ENCODE data around the gene EYS. TPM values are rescaled to one million over a fixed set of nuclear protein-coding genes. Genes with fewer than 3 reads are reported as not detected.

The EYS gene
- total RNA-seq, 1 donor from 2014 or later, result 0.08 TPM

GRCh38 chr6:63997734-63998133, 1709.3 kb downstream of the EYS start:
- TF ChIP-seq, protein P1, sequence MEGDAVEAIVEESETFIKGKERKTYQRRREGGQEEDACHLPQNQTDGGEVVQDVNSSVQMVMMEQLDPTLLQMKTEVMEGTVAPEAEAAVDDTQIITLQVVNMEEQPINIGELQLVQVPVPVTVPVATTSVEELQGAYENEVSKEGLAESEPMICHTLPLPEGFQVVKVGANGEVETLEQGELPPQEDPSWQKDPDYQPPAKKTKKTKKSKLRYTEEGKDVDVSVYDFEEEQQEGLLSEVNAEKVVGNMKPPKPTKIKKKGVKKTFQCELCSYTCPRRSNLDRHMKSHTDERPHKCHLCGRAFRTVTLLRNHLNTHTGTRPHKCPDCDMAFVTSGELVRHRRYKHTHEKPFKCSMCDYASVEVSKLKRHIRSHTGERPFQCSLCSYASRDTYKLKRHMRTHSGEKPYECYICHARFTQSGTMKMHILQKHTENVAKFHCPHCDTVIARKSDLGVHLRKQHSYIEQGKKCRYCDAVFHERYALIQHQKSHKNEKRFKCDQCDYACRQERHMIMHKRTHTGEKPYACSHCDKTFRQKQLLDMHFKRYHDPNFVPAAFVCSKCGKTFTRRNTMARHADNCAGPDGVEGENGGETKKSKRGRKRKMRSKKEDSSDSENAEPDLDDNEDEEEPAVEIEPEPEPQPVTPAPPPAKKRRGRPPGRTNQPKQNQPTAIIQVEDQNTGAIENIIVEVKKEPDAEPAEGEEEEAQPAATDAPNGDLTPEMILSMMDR (IDR thresholded peaks at IDR 0.05; ENCODE audit: borderline replicate concordance), result no peak
- H3K9me3 ChIP-seq (replicated peaks), result no peaks in the 10 kb centered on the region
- no peaks in the 10 kb centered on the region for H3K27me3 ChIP-seq (ENCODE audit: low read depth)
- H3K4me3 ChIP-seq, result no peak overlapping the region
- no peak overlapping the region for H3K27ac ChIP-seq (replicated peaks)
- H3K36me3 ChIP-seq, result no peaks in the 10 kb centered on the region
- intact Hi-C loops (cut with micrococcal nuclease), result no loop called here
- no peak for DNase-seq
- H3K4me1 ChIP-seq, result no peaks in the 10 kb centered on the region

DNA sequence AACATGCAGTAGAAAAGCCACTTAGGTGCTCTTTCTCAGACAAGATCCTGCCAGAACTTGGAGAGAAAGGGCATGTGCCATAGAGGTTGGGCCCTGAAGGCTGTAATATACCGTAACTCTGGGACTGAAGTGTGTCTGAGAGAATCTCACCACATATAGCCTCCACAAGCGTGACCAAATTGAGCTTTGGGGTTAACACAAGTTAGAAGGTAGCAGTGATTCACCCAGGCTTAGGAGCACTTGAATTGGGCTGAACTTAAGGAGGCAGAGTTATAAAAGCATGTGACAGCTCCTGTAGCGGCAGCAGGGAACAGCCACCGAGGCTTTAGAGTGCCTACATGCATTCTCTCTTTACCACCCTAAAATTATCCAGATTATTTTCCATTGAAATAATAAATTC, 1709.8 kb downstream of the EYS start:
- no peak for DNase-seq
- H3K9me3 ChIP-seq (replicated peaks), result no peaks in the 10 kb centered on the region
- no peaks in the 10 kb centered on the region for H3K4me1 ChIP-seq
- no peak overlapping the region for H3K4me3 ChIP-seq
- no peaks in the 10 kb centered on the region for H3K36me3 ChIP-seq
- H3K27ac ChIP-seq (replicated peaks), result no peak overlapping the region
- TF ChIP-seq, protein P1 (IDR thresholded peaks at IDR 0.05; ENCODE audit: borderline replicate concordance), result no peak
- intact Hi-C loops (cut with micrococcal nuclease), result no loop called here
- H3K27me3 ChIP-seq (ENCODE audit: low read depth), result no peaks in the 10 kb centered on the region

GRCh38 chr6:63985223-63985622, 1721.8 kb downstream of the EYS start:
- no peaks in the 10 kb centered on the region for H3K27me3 ChIP-seq (ENCODE audit: low read depth)
- intact Hi-C loops (cut with micrococcal nuclease), result no loop called here
- no peak for DNase-seq
- no peaks in the 10 kb centered on the region for H3K4me1 ChIP-seq
- TF ChIP-seq, protein P1 (IDR thresholded peaks at IDR 0.05; ENCODE audit: borderline replicate concordance), result no peak
- H3K4me3 ChIP-seq, result no peak overlapping the region
- H3K36me3 ChIP-seq, result no peaks in the 10 kb centered on the region
- H3K27ac ChIP-seq (replicated peaks), result no peak overlapping the region
- peaks cover 8% of the 10 kb centered on the region for H3K9me3 ChIP-seq (replicated peaks)

- intact Hi-C loops (cut with micrococcal nuclease), result no loop called here
- no peak overlapping the region for H3K4me3 ChIP-seq
- no peak for DNase-seq
- H3K27me3 ChIP-seq (ENCODE audit: low read depth), result no peaks in the 10 kb centered on the region
- no peaks in the 10 kb centered on the region for H3K36me3 ChIP-seq
- TF ChIP-seq, protein P1 (IDR thresholded peaks at IDR 0.05; ENCODE audit: borderline replicate concordance), result no peak
- H3K4me1 ChIP-seq, result no peaks in the 10 kb centered on the region
- H3K9me3 ChIP-seq (replicated peaks), result no peaks in the 10 kb centered on the region
- H3K27ac ChIP-seq (replicated peaks), result no peak overlapping the region
Measured at GRCh38 chr6:63975699-63976098, 1731.3 kb downstream of the EYS start.

GRCh38 chr6:63968650-63969049, 1738.4 kb downstream of the EYS start:
- no peaks in the 10 kb centered on the region for H3K4me1 ChIP-seq
- H3K27ac ChIP-seq (replicated peaks), result no peak overlapping the region
- no peaks in the 10 kb centered on the region for H3K36me3 ChIP-seq
- no peaks in the 10 kb centered on the region for H3K27me3 ChIP-seq (ENCODE audit: low read depth)
- no peak overlapping the region for H3K4me3 ChIP-seq
- intact Hi-C loops (cut with micrococcal nuclease), result no loop called here
- H3K9me3 ChIP-seq (replicated peaks), result no peaks in the 10 kb centered on the region
- no peak for DNase-seq
- TF ChIP-seq, protein P1 (IDR thresholded peaks at IDR 0.05; ENCODE audit: borderline replicate concordance), result no peak

DNA sequence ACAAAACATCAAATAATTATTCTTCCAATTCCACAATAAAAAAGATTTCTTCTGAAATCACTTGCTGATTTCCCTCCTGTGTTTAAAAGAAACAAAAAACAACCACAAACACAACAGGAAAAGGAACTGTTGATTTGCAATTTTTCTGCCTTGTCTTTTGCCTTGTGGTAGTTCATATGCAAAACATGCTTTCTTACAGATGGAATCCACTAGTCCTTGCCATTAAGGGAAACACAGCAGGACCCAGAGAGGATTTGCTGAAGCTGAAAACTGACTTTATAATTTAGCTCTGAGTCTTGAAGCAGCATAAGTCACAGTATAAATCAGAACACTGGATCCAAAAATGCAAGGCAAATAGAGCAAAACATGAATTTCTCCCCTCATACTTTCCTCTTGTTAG, 1742.7 kb downstream of the EYS start:
- H3K36me3 ChIP-seq, result no peaks in the 10 kb centered on the region
- peaks cover 4% of the 10 kb centered on the region for H3K9me3 ChIP-seq (replicated peaks)
- TF ChIP-seq, protein P1 (IDR thresholded peaks at IDR 0.05; ENCODE audit: borderline replicate concordance), result no peak
- H3K27ac ChIP-seq (replicated peaks), result no peak overlapping the region
- DNase-seq, result no peak
- H3K4me3 ChIP-seq, result no peak overlapping the region
- H3K4me1 ChIP-seq, result no peaks in the 10 kb centered on the region
- intact Hi-C loops (cut with micrococcal nuclease), result no loop called here
- no peaks in the 10 kb centered on the region for H3K27me3 ChIP-seq (ENCODE audit: low read depth)

Measured in left ventricle myocardium inferior (tissue), 1 donor.